ENCODE measurements around the gene ZNF438. TPM values are rescaled to one million over a fixed set of nuclear protein-coding genes. Genes with fewer than 3 reads are reported as not detected.

ZNF438 gene
- total RNA-seq, 1 experiment from 2014 or later: 4.3 TPM

DNA sequence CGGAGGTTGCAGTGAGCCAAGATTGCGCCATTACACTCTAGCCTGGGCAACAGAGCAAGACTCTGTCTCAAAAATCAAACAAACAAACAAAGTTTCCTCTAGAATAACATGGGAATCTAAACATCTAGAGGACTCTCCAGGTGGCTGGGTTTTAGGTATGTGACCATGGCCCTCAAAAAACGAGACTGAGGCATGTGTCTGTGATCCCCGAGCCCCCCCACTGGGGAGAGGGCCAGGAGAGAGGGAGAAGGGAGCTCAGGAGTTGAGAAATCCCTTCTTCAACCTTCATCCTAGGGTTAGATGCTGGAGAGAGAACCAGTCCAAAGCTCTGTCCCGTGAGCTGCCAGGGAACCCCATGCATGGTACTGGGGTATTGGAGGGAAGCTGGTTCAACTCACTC, 214.1 kb downstream of the ZNF438 start:
- BruUV-seq (replicated peaks): no TSS peak
- TF ChIP-seq, protein P1, sequence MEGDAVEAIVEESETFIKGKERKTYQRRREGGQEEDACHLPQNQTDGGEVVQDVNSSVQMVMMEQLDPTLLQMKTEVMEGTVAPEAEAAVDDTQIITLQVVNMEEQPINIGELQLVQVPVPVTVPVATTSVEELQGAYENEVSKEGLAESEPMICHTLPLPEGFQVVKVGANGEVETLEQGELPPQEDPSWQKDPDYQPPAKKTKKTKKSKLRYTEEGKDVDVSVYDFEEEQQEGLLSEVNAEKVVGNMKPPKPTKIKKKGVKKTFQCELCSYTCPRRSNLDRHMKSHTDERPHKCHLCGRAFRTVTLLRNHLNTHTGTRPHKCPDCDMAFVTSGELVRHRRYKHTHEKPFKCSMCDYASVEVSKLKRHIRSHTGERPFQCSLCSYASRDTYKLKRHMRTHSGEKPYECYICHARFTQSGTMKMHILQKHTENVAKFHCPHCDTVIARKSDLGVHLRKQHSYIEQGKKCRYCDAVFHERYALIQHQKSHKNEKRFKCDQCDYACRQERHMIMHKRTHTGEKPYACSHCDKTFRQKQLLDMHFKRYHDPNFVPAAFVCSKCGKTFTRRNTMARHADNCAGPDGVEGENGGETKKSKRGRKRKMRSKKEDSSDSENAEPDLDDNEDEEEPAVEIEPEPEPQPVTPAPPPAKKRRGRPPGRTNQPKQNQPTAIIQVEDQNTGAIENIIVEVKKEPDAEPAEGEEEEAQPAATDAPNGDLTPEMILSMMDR (IDR thresholded peaks at IDR 0.05; ENCODE audit: unreplicated experiment): no peak
- Mint-ChIP-seq H3K36me3 (ENCODE audit: insufficient read depth, unreplicated experiment) (no peaks in the 10 kb centered on the region), H3K4me1 (ENCODE audit: low read depth, unreplicated experiment) (no peaks in the 10 kb centered on the region), H3K27me3 (ENCODE audit: unreplicated experiment) (peaks cover 4% of the 10 kb centered on the region), H3K9me3 (ENCODE audit: low read depth, unreplicated experiment) (no peaks in the 10 kb centered on the region), H3K4me3 (ENCODE audit: low read depth, unreplicated experiment) (no peak overlapping the region), H3K27ac (ENCODE audit: unreplicated experiment) (no peak overlapping the region)
- CTCF ChIA-PET: no interaction called here
- intact Hi-C loops (cut with micrococcal nuclease; ENCODE audit: unreplicated experiment): no loop called here
- DNase-seq: no peak

DNA sequence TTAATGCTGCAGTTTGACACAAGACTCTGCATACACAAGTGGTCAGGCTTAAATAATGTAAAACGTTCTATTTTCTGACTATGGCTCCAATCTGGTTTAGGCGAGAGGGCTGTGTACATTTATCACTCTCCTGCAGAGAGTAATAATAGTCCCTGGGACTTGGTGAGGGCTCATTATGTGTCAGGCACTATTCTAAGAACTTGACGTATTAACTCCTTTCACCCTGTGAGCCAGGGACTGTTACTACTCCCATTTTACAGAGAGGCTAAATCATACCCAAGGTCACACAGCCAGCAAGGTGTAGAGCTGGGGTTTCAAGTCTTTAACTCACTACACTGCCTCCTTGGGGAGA, 214.9 kb downstream of the ZNF438 start:
- no peaks in the 10 kb centered on the region for H3K27me3 Mint-ChIP-seq (ENCODE audit: unreplicated experiment)
- CTCF ChIA-PET: interaction anchor here (0.7 kb wide), 1 partner anchor 32 kb away, joined by 3 read pairs; no protein-coding TSS in a partner anchor
- no peaks in the 10 kb centered on the region for H3K4me1 Mint-ChIP-seq (ENCODE audit: low read depth, unreplicated experiment)

DNA sequence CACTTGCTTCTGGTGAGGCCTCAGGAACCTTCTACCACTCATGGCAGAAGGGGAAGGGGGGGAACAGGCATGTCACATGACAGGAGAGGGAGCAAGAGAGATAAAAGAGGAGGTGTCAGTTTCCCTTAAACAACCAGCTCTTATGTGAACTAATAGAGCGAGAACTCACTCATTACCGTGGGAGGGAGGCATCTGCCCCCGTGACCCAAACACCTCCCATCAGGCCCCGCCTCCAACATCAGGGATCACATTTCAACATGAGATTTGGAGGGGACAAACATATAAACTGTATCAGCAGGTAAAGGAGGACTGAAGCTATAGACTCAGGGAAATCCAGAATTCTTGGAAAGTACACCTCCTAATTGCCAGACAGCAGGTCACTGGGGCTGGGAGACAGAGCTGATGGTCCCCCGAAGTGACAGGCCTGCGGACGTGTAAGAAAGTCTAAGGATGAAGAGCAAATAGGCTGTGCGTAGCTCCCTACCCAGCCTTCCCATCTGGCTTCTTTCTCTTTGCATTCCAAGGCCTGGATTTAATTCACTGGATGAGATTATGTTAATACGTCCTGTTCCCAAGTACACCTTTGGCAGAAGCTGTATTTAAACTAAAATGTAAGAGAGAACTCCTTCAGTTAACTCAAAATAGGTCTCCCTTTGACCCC, 215.4 kb downstream of the ZNF438 start:
- H3K4me1 Mint-ChIP-seq (ENCODE audit: low read depth, unreplicated experiment): no peaks in the 10 kb centered on the region
- no peaks in the 10 kb centered on the region for H3K27me3 Mint-ChIP-seq (ENCODE audit: unreplicated experiment)
- no peaks in the 10 kb centered on the region for H3K9me3 Mint-ChIP-seq (ENCODE audit: low read depth, unreplicated experiment)
- no peak for DNase-seq
- TF ChIP-seq, protein P1 (IDR thresholded peaks at IDR 0.05; ENCODE audit: unreplicated experiment): no peak
- BruUV-seq (replicated peaks): no TSS peak
- H3K27ac Mint-ChIP-seq (ENCODE audit: unreplicated experiment): no peak overlapping the region
- CTCF ChIA-PET: interaction anchor here (0.7 kb wide), 1 partner anchor 31 kb away, joined by 3 read pairs; no protein-coding TSS in a partner anchor
- intact Hi-C loops (cut with micrococcal nuclease; ENCODE audit: unreplicated experiment): no loop called here
- H3K36me3 Mint-ChIP-seq (ENCODE audit: insufficient read depth, unreplicated experiment): no peaks in the 10 kb centered on the region
- no peak overlapping the region for H3K4me3 Mint-ChIP-seq (ENCODE audit: low read depth, unreplicated experiment)

More for the DNA sequence above, 214.9 kb downstream of the ZNF438 start:
- BruUV-seq (replicated peaks): no TSS peak
- intact Hi-C loops (cut with micrococcal nuclease; ENCODE audit: unreplicated experiment): no loop called here
- Mint-ChIP-seq H3K36me3 (ENCODE audit: insufficient read depth, unreplicated experiment) (no peaks in the 10 kb centered on the region), H3K4me3 (ENCODE audit: low read depth, unreplicated experiment) (no peak overlapping the region), H3K9me3 (ENCODE audit: low read depth, unreplicated experiment) (no peaks in the 10 kb centered on the region), H3K27ac (ENCODE audit: unreplicated experiment) (no peak overlapping the region)
- TF ChIP-seq, protein P1 (IDR thresholded peaks at IDR 0.05; ENCODE audit: unreplicated experiment): no peak
- no peak for DNase-seq

DNA sequence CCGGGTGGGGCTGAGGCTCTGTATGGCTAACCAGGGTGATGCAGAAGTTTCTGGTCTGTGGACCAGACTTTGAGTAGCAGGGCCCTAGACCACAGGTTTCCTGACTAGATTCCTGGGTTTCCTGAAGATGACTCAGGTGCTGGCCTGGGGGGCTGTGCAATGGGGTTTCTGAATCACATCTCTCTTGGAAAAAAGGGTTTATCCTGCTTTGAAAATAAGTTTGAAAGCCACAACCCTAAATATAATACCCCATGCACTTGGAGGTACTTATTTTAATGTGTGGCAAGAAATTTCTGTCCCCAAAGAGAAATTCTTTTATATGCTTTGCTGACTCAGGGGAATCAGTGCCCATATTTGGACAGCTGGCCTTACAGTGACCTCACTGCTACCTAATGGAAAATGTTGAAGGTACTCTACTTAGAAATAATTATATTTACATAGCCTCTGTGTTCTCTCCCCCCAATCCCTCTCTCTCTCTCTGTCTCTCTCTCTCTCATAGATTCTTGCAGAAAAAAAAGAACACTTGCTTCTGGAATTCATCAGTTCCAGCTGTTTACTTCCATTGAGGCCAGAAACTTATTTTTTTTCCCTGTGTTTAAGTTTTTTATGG, 217.7 kb downstream of the ZNF438 start:
- Mint-ChIP-seq H3K9me3 (ENCODE audit: low read depth, unreplicated experiment) (no peaks in the 10 kb centered on the region), H3K36me3 (ENCODE audit: insufficient read depth, unreplicated experiment) (no peaks in the 10 kb centered on the region), H3K27me3 (ENCODE audit: unreplicated experiment) (no peaks in the 10 kb centered on the region), H3K4me1 (ENCODE audit: low read depth, unreplicated experiment) (no peaks in the 10 kb centered on the region), H3K4me3 (ENCODE audit: low read depth, unreplicated experiment) (no peak overlapping the region), H3K27ac (ENCODE audit: unreplicated experiment) (no peak overlapping the region)
- intact Hi-C loops (cut with micrococcal nuclease; ENCODE audit: unreplicated experiment): no loop called here
- DNase-seq: no peak
- TF ChIP-seq, protein P1 (IDR thresholded peaks at IDR 0.05; ENCODE audit: unreplicated experiment): no peak
- no TSS peak for BruUV-seq (replicated peaks)
- CTCF ChIA-PET: no interaction called here
